K562 (cell line): Measurements from ENCODE around the gene BTD. TPM values are rescaled to one million over a fixed set of nuclear protein-coding genes. Genes with fewer than 3 reads are reported as not detected.

Experiments
- ATAC-seq: fragments of 200-7000 bp; cut with Tn5 transposase; 3 replicates; pipeline ENCODE4 v1.9.1; 2020; ENCODE audit warnings: moderate library complexity
- BruUV-seq: library from RNA; stranded (reverse); fragments of 400-500 nt; replicated peaks from 2 replicates; lab custom pipeline; 2021; lab: Mats Ljungman, UMichigan
- CTCF ChIA-PET: fragments of 300-600 bp; formaldehyde crosslinking; extraction: SDS; loops from one replicate; lab custom pipeline; 2021; ENCODE audit warnings: low intra/inter-chr PET ratio; lab: Yijun Ruan, JAX
- POLR2A ChIA-PET: fragments of 300-600, 350-650 bp; sonication (Branson Sonifier 250); formaldehyde crosslinking; extraction: SDS; loops from one replicate; lab custom pipeline; 2021; ENCODE audit warnings: antibody characterized with exemption, inconsistent platforms; lab: Yijun Ruan, JAX
- DNase-seq, 4 experiments: peaks; one replicate each; pipeline versions ENCODE4 v3.0.0 to v3.0.0-alpha.2; 2011 to 2018; ENCODE audit warnings: low spot score in 3 of 4, mixed read lengths in 3 of 4; ENCODE audit errors: extremely low read depth in 1 of 4
- FAIRE-seq: peaks from 2 replicates; lab custom pipeline; 2011; peaks lifted over from hg19 to GRCh38; lab: Jason Lieb, UNC
- H2AFZ ChIP-seq: 2 replicates; pipeline ENCODE4 v1.6.0; 2011; ENCODE audit warnings: low read depth, low read length, control low read depth, inconsistent platforms
- H3K27ac ChIP-seq: fragments of 200-600 bp; 3 replicates; pipeline ENCODE4 v1.8.0; 2011; ENCODE audit warnings: low read depth, mild to moderate bottlenecking, control low read depth, inconsistent platforms, low read length, moderate library complexity, mixed read lengths; ENCODE audit errors: extremely low read depth
- H3K27me3 ChIP-seq, 2 experiments: fragments of 300-600 bp in 1 of 2; 2 replicates in 1 of 2; 3 replicates in 1 of 2; pipeline versions ENCODE4 v1.6.0 to v1.8.0; 2011; ENCODE audit warnings: inconsistent platforms in 2 of 2, low read length in 2 of 2, mild to moderate bottlenecking in 1 of 2, mixed read lengths in 1 of 2, moderate library complexity in 1 of 2; ENCODE audit not compliant: control insufficient read depth in 2 of 2, insufficient read depth in 2 of 2
- H3K36me3 ChIP-seq: fragments of 300-600 bp; 3 replicates; pipeline ENCODE4 v1.8.0; 2011; ENCODE audit warnings: mild to moderate bottlenecking, low read length, inconsistent platforms; ENCODE audit not compliant: control insufficient read depth, insufficient read depth
- H3K4me1 ChIP-seq, 2 experiments: fragments of 200-600 bp in 1 of 2; replicated peaks in 1 of 2; 2 replicates in 1 of 2; 3 replicates in 1 of 2; pipeline versions ENCODE4 v1.5.1 to v1.8.0; 2011; ENCODE audit warnings: inconsistent platforms in 2 of 2, low read length in 2 of 2, mild to moderate bottlenecking in 1 of 2, mixed read lengths in 1 of 2, moderate library complexity in 1 of 2; ENCODE audit not compliant: control insufficient read depth in 2 of 2, insufficient read depth in 2 of 2
- H3K4me2 ChIP-seq: 2 replicates; pipeline ENCODE4 v1.6.1; 2011; ENCODE audit warnings: low read length, control low read depth, inconsistent platforms, mixed read lengths; ENCODE audit not compliant: insufficient read depth
- H3K4me3 ChIP-seq: fragments of 200-600 bp; sonication (generic), shearing (Covaris generic); 2 replicates; pipeline ENCODE4 v1.5.1; 2016; ENCODE audit warnings: control low read depth, inconsistent platforms
- H3K79me2 ChIP-seq: fragments of 200-600 bp; 3 replicates; pipeline ENCODE4 v1.8.0; 2011; ENCODE audit warnings: low read length, inconsistent platforms; ENCODE audit not compliant: control insufficient read depth, insufficient read depth
- H3K9ac ChIP-seq, 2 experiments: 2 replicates each; pipeline versions ENCODE4 v1.6.0 to v1.6.1; 2011; ENCODE audit warnings: low read depth in 2 of 2, low read length in 2 of 2, control low read depth in 1 of 2, inconsistent platforms in 1 of 2, mild to moderate bottlenecking in 1 of 2, mixed read lengths in 1 of 2; ENCODE audit not compliant: insufficient read depth in 1 of 2
- H3K9me1 ChIP-seq: one replicate; pipeline ENCODE4 v1.6.0; 2011; ENCODE audit warnings: inconsistent platforms, mild to moderate bottlenecking, low read length, moderate library complexity; ENCODE audit not compliant: control insufficient read depth, insufficient read depth
- H3K9me3 ChIP-seq: replicated peaks from 2 replicates; pipeline ENCODE4 v1.5.1; 2011; ENCODE audit warnings: low read depth, low read length, inconsistent platforms; ENCODE audit not compliant: control insufficient read depth, insufficient read depth
- H4K20me1 ChIP-seq: replicated peaks from 2 replicates; pipeline ENCODE4 v1.6.1; 2011; ENCODE audit warnings: low read length, inconsistent platforms, mixed read lengths; ENCODE audit not compliant: control insufficient read depth, insufficient read depth
- GABPA ChIP-seq: fragments of 200-800 bp; sonication (Bioruptor generic); conservative IDR thresholded peaks from 2 replicates; pipeline ENCODE4 v1.6.1; 2016; ENCODE audit warnings: low read depth, missing genetic modification characterization, missing compliant biosample characterization
- ZNF277 ChIP-seq: fragments of 250-450 bp; sonication (Bioruptor Pico); IDR thresholded peaks from 2 replicates; pipeline ENCODE4 v1.8.0; 2022; ENCODE audit warnings: inconsistent platforms, mild to moderate bottlenecking, moderate library complexity, borderline replicate concordance
- ZNF384 ChIP-seq: IDR thresholded peaks from 2 replicates; pipeline ENCODE4 v1.6.1; 2012; ENCODE audit warnings: low read depth, low read length, improper control_type of control experiment
- WGBS: fragments of 100-300 bp; shearing (Covaris generic); methylation state at CpG from one replicate; pipeline ENCODE4 v1.1.6; 2016; ENCODE audit warnings: low coverage, mixed read lengths; ENCODE audit not compliant: insufficient coverage; ENCODE audit errors: missing lambda C conversion rate; 5-methylcytosine and 5-hydroxymethylcytosine counted together
- in situ Hi-C: fragments of 300-500 bp; cut with MboI; formaldehyde crosslinking; loops from 4 replicates; pipeline ENCODE4 v1.15.0; 2018; ENCODE audit warnings: inconsistent platforms, mixed read lengths
- intact Hi-C: fragments of 100-400 bp; cut with micrococcal nuclease; formaldehyde crosslinking; loops from 2 replicates; pipeline ENCODE4 v1.14.2; 2022
- polyA plus RNA-seq, 8 experiments: library from polyadenylated mRNA; depleted of rRNA in 4 of 8; stranded (reverse) in 5 of 8; unstranded in 3 of 8; fragments of >200 nt; fragmentation: Nextera tagmentation in 2 of 8; fragmentation: Illumina TruSeq in 1 of 8; extraction: Ambion mirVana in 2 of 8; extraction: Trizol in 1 of 8; gene quantifications; 2 replicates each; pipeline versions ENCODE4 v1.2.1 to v1.2.3, GENCODE V29; 2011 to 2014; ENCODE audit warnings: inconsistent platforms in 1 of 8, missing spikeins in 1 of 8
- total RNA-seq, 7 experiments: library from RNA; depleted of rRNA in 6 of 7; stranded (reverse); fragments of >200 nt in 6 of 7; fragmentation: Illumina TruSeq in 2 of 7; extraction: Trizol in 2 of 7; gene quantifications; 2 replicates each; pipeline versions ENCODE4 v1.2.1 to v1.2.3, GENCODE V29; 2011 to 2021; ENCODE audit warnings: low replicate concordance in 1 of 7

BTD gene
- total and polyA plus RNA-seq, 9 of the 15 experiments (the other 6 are each of a cell fraction or from before 2014, with no cell fraction given): 6.6 to 26.2 (median 10.6) TPM

GRCh38 chr3:15647611-15648167 is 46.1 kb downstream of the BTD start:
- Histone ChIP-seq H3K79me2 (no peaks in the 10 kb centered on the region), H3K4me3 (no peak overlapping the region), H2AFZ (no peak overlapping the region), H3K9me3 (no peaks in the 10 kb centered on the region), H3K9me1 (no peaks in the 10 kb centered on the region), H3K4me2 (no peak overlapping the region), H3K36me3 (no peaks in the 10 kb centered on the region), H3K4me1 (0 out of 5 replicates have a peak, but pooled peaks cover 0 to 2% of the 10 kb centered on the region in 2 experiments), H3K9ac (no peak overlapping the region), H4K20me1 (no peaks in the 10 kb centered on the region), H3K27ac (no peak overlapping the region), H3K27me3 (peaks cover 23 to 39% of the 10 kb centered on the region in 2 experiments)
- in situ Hi-C loops: loop anchor here (25.0 kb wide), 1 partner anchor 890 kb away; no protein-coding TSS in a partner anchor
- intact Hi-C loops: no loop called here
- CTCF ChIA-PET: interaction anchor here (0.6 kb wide), 1 partner anchor 32 kb away, joined by 3 read pairs; no protein-coding TSS in a partner anchor
- POLR2A ChIA-PET: no interaction called here
- 24% methylated on average over 4 of the region's 4 CpGs for WGBS
- BruUV-seq: no TSS peak
- FAIRE-seq (no peak), DNase-seq (no peak), ATAC-seq (no peak)
- TF ChIP-seq ZNF277: no peak
- TF ChIP-seq ZNF384: no peak
- TF ChIP-seq GABPA (tag): 0 out of 2 replicates have a peak, but pooled peaks have one; percentile 39
